Natural killer cell (primary cell): Measurements from ENCODE around the gene NAGLU. TPM values are rescaled to one million over a fixed set of nuclear protein-coding genes. Genes with fewer than 3 reads are reported as not detected.

ENCODE experiments used
- ATAC-seq, 3 donors: fragments of 150-1000 bp in 2 of 3; fragments of 200-7000 bp in 1 of 3; cut with Tn5 transposase; 1 replicate in 1 of 3; 2 replicates in 2 of 3; pipeline ENCODE4 v1.10.0; 2021; ENCODE audit warnings: mild to moderate bottlenecking in 2 of 3, moderate library complexity in 2 of 3
- DNase-seq, 2 donors: peaks; one replicate each; pipeline versions ENCODE4 v3.0.0 to v3.0.0-alpha.2; 2013 to 2021; ENCODE audit warnings: mixed read lengths in 1 of 2
- H3K27ac ChIP-seq: one replicate; pipeline ENCODE4 v1.5.1; 2013; ENCODE audit warnings: mild to moderate bottlenecking, low read length
- H3K27me3 ChIP-seq: one replicate; pipeline ENCODE4 v1.6.1; 2013; ENCODE audit warnings: low read length; ENCODE audit not compliant: control insufficient read depth, insufficient read depth
- H3K36me3 ChIP-seq: one replicate; pipeline ENCODE4 v1.6.1; 2013; ENCODE audit warnings: low read length; ENCODE audit not compliant: control insufficient read depth, insufficient read depth
- H3K4me1 ChIP-seq: one replicate; pipeline ENCODE4 v1.6.1; 2013; ENCODE audit warnings: low read length; ENCODE audit not compliant: control insufficient read depth, insufficient read depth
- H3K4me3 ChIP-seq: one replicate; pipeline ENCODE4 v1.5.1; 2013; ENCODE audit warnings: low read length
- H3K9me3 ChIP-seq: one replicate; pipeline ENCODE4 v1.6.1; 2013; ENCODE audit warnings: low read length; ENCODE audit not compliant: control insufficient read depth, insufficient read depth
- H3K27ac Mint-ChIP-seq, 2 donors: one replicate each; pipeline ENCODE4 v1.8.0; 2022; ENCODE audit warnings: mild to moderate bottlenecking in 2 of 2, mixed read lengths in 2 of 2, moderate library complexity in 1 of 2
- H3K27me3 Mint-ChIP-seq, 2 donors: one replicate each; pipeline ENCODE4 v1.8.0; 2022; ENCODE audit warnings: low read depth in 2 of 2, mixed read lengths in 2 of 2
- H3K36me3 Mint-ChIP-seq: one replicate; pipeline ENCODE4 v1.8.0; 2022; ENCODE audit warnings: mixed read lengths
- H3K4me1 Mint-ChIP-seq, 2 donors: one replicate each; pipeline ENCODE4 v1.8.0; 2022; ENCODE audit warnings: mixed read lengths in 2 of 2
- H3K4me3 Mint-ChIP-seq: one replicate; pipeline ENCODE4 v1.8.0; 2022; ENCODE audit warnings: mild to moderate bottlenecking, moderate library complexity, mixed read lengths
- H3K9me3 Mint-ChIP-seq, 2 donors: one replicate each; pipeline ENCODE4 v1.8.0; 2022; ENCODE audit warnings: mixed read lengths in 2 of 2
- CTCF ChIP-seq: fragments of 200-600 bp; IDR thresholded peaks from one replicate; pipeline ENCODE4 v1.8.0; 2022; ENCODE audit warnings: antibody characterized with exemption
- WGBS: methylation state at CpG from one replicate; pipeline ENCODE4 v1.1.7; 2013; ENCODE audit warnings: missing lambda C conversion rate; ENCODE audit not compliant: insufficient coverage; 5-methylcytosine and 5-hydroxymethylcytosine counted together
- intact Hi-C: fragments of 100-400 bp; cut with micrococcal nuclease; formaldehyde crosslinking; loops from one replicate; pipeline ENCODE4 v1.14.2; 2022
- total RNA-seq, 4 donors: library from RNA; stranded (reverse); fragments of 120-200 nt in 1 of 4; gene quantifications; one replicate each; pipeline versions ENCODE4 v1.2.3 to v1.2.4, GENCODE V29; 2013 to 2022

NAGLU gene
- total RNA-seq, 3 donors from 2014 or later (not counting 1 experiment from before 2014, with no cell fraction given) = 34.8 to 44.3 (median 36.4) TPM

GRCh38 chr17:42565523-42566214, 29.6 kb downstream of the NAGLU start:
- DNase-seq = no peak
- H3K9me3 ChIP-seq = no peaks in the 10 kb centered on the region
- WGBS = 94% methylated on average over 15 of the region's 16 CpGs
- H3K4me3 ChIP-seq = no peak overlapping the region
- intact Hi-C loops = loop anchor here (5.0 kb wide), 1 partner anchor 42 kb away; the partner anchor contains the start of genes RETREG3 and TUBG1
- no peaks in the 10 kb centered on the region for H3K36me3 Mint-ChIP-seq
- peaks cover 45 to 47% of the 10 kb centered on the region in 2 donors for H3K4me1 Mint-ChIP-seq
- peaks cover 44% of the 10 kb centered on the region for H3K36me3 ChIP-seq
- ATAC-seq = no peak
- peak overlapping the region; percentile 92 for H3K4me3 Mint-ChIP-seq
- no peaks in the 10 kb centered on the region for H3K9me3 Mint-ChIP-seq
- TF ChIP-seq CTCF = no peak
- H3K27me3 ChIP-seq = no peaks in the 10 kb centered on the region
- peak overlapping the region; percentile 77 for H3K27ac ChIP-seq
- H3K4me1 ChIP-seq = peaks cover 57% of the 10 kb centered on the region
- H3K27ac Mint-ChIP-seq = peak overlapping the region; percentile 85 to 96
- H3K27me3 Mint-ChIP-seq = no peaks in the 10 kb centered on the region

GRCh38 chr17:42566215-42566882, 30.3 kb downstream of the NAGLU start:
- no peak for TF ChIP-seq CTCF
- no peaks in the 10 kb centered on the region for H3K27me3 Mint-ChIP-seq
- peak overlapping the region; percentile 79 for H3K4me3 ChIP-seq
- peak overlapping the region; percentile 92 for H3K4me3 Mint-ChIP-seq
- intact Hi-C loops = loop anchor here (5.0 kb wide), 1 partner anchor 41 kb away; the partner anchor contains the start of genes RETREG3 and TUBG1
- peaks cover 45 to 47% of the 10 kb centered on the region in 2 donors for H3K4me1 Mint-ChIP-seq
- 59% methylated on average over 28 of the region's 28 CpGs for WGBS
- H3K9me3 Mint-ChIP-seq = no peaks in the 10 kb centered on the region
- no peaks in the 10 kb centered on the region for H3K36me3 Mint-ChIP-seq
- ATAC-seq (no peak), DNase-seq (no peak)
- no peaks in the 10 kb centered on the region for H3K9me3 ChIP-seq
- no peaks in the 10 kb centered on the region for H3K27me3 ChIP-seq
- peaks cover 47% of the 10 kb centered on the region for H3K36me3 ChIP-seq
- H3K4me1 ChIP-seq = peaks cover 56% of the 10 kb centered on the region
- peak overlapping the region; percentile 85 to 96 for H3K27ac Mint-ChIP-seq
- peak overlapping the region; percentile 77 for H3K27ac ChIP-seq

GRCh38 chr17:42566883-42567573, 31.0 kb downstream of the NAGLU start, which contains the start of gene MLX:
Gene MLX (plus strand): TSS chr17:42567100. CDS start chr17:42567125, 25 bp downstream.
- Mint-ChIP-seq H3K36me3 (no peaks in the 10 kb centered on the region), H3K27ac (peak within 1 kb of the TSS; percentile 85 to 96), H3K9me3 (no peaks in the 10 kb centered on the region), H3K4me1 (peaks cover 40 to 43% of the 10 kb centered on the region in 2 donors), H3K4me3 (peak within 1 kb of the TSS; percentile 92), H3K27me3 (no peaks in the 10 kb centered on the region)
- peak; percentile 74 to 85 (median 79) for ATAC-seq
- intact Hi-C loops = loop anchor here (5.0 kb wide), 1 partner anchor 40 kb away; the partner anchor contains the start of genes RETREG3 and TUBG1
- Histone ChIP-seq H3K36me3 (peaks cover 53% of the 10 kb centered on the region), H3K4me1 (peaks cover 50% of the 10 kb centered on the region), H3K9me3 (no peaks in the 10 kb centered on the region), H3K27me3 (no peaks in the 10 kb centered on the region), H3K4me3 (peak within 1 kb of the TSS; percentile 79), H3K27ac (peak within 1 kb of the TSS; percentile 77)
- TF ChIP-seq CTCF = no peak
- peak; percentile 94 to 97 for DNase-seq
- under 1% methylated on average over 72 of the region's 72 CpGs for WGBS
